ENCODE data around the gene NRAP.

DNA sequence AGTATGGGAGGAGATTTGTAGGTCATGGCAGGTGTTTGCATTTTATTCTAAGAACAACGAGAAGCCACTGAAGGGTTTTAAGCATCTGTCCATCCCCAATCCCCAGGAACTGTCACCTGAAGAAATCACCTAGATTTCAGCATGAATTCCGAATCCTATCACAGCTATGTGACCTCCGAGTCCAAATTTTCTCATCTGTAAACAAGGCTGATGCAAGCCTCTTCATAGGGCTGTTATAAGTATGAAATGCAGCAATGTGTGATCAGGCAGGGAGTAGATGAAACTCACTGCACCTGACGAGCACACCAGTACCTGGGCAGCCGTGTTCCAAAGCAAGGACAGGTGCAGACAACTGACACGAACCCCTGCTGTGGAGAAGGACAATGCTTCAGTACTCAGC is 97.0 kb downstream of the NRAP start:
- TF ChIP-seq CTCF (IDR thresholded peaks at IDR 0.05; ENCODE audit: low read length) (no peak), EZH2 (IDR thresholded peaks at IDR 0.05; ENCODE audit: borderline replicate concordance, low read length) (no peak)
